HG02970 (cell line): ENCODE measurements around the gene L3MBTL4.

Experiments used
- ATAC-seq: cut with Tn5 transposase; IDR thresholded peaks from one replicate; pipeline ENCODE4 v1.9.1; 2021; ENCODE audit warnings: mild to moderate bottlenecking, moderate library complexity, moderate number of reproducible peaks; ENCODE audit not compliant: unreplicated experiment, low FRiP score

The L3MBTL4 gene

DNA sequence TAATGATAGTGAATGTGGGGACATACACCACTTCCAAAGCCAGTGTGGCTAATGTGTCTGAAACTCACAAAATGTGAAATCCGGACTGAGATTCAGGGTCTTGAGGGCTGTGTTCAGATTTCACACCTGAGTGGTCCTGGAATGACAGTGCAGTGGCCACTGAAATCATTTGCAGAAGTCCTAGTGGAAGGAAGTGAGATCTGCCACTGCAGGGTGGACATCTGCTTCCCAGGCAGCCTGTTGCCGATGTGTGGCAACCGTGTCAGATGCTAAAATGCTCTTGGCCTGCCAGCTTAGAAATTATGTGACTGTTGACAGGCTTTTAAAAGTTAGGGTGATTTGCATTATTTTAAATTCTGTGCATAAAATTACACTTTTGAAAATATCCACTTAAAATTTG, 441.6 kb downstream of the L3MBTL4 start:
- no peak for ATAC-seq

DNA sequence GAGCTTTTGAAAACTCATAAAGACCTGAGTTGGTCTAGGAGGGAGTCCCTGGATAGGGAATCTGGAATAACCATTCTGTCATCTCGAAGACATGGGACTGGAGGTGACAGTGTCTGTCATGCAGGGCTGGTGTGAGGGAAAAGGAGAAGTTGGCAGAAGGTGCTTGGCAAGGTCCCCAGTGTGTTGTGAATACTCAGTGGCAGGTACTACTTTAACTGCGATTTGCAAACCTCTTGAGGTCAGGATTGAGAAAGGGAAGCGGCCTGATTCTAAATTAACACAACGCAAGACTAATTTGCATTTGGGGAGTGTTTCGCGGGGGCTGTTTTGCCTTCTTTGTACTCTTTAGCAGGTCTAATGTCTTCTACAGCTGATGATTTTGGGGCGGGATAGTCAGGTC, 442.4 kb downstream of the L3MBTL4 start:
- ATAC-seq: no peak

DNA sequence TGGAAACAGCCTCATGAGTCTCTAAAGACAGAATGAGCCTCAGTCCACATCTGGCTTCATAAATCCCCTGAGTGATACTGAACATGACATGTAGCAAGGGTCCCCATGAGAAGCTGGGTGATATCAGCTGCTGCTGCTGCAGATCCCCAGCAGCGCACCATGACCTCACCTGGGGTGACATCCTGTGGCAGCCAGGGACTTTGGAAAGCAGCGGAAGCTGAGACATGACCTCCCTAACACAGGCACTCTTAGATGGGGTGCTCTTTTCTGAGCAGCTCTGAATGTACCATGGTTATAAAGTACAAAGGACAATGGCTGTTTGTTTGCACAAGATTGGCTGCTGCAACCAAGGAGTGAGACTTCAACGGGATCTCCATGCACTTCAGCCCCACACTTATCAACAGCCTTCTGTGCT, 444.7 kb downstream of the L3MBTL4 start:
- ATAC-seq: no peak

DNA sequence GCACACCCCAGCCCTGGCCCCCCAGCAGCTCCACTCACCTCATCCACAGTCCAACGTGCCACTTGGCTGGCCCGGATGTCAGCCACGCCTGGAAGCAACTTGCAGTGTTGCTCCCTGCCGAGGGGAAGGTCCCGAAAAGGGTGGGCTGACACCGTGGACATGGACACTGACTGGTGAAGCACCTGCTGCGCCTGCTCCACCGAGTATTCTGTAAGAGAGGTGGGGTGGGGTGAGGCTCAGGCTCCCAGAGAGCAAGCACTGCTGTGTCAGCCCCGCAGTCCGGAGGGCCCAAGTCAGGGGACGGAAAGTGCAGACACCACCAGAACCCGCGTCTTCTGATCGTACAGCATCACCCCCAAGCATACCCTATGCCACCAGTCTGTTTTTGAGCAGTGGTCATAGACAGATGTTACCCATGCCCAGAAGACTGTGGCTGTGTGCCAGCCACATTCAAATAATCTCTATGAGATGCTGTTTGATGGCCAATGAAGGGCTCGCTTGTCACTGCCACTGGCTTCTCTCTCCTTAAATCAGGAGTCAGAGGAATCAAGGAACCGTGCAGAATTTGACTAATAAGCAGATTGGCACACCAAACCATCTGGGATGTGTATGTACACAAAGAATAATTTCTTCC, 445.2 kb downstream of the L3MBTL4 start:
- ATAC-seq: no peak

GRCh38 chr18:5967666-5968065, 447.0 kb downstream of the L3MBTL4 start:
- no peak for ATAC-seq

DNA sequence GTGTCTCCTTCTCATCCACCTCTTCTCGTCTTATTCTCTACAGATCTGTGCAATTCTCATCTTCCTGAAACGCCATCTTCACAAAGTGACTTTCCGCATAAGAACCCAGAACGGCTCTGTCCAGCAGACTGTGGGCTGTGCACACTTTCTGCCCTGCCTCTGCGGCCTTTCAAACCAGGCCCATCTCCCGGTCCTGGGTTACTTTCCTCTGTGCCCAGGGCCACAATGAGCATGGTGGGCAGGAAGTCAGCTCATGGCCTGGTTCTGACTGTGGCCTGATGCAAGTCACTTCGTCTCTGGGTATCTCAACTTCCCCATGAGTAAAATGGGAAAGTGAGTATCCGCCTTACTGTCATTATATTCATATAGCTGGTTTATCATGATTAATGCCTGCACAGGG, 447.7 kb downstream of the L3MBTL4 start:
- ATAC-seq: no peak

GRCh38 chr18:5966514-5966913, 448.2 kb downstream of the L3MBTL4 start:
- ATAC-seq: no peak

- ATAC-seq: no peak
Observed at GRCh38 chr18:5964996-5965395, 449.7 kb downstream of the L3MBTL4 start.

- ATAC-seq: no peak
Observed at GRCh38 chr18:5964596-5964995, 450.1 kb downstream of the L3MBTL4 start.

GRCh38 chr18:5964108-5964507, 450.6 kb downstream of the L3MBTL4 start:
- no peak for ATAC-seq

- ATAC-seq: no peak
Observed at GRCh38 chr18:5963267-5963666, 451.4 kb downstream of the L3MBTL4 start.

- no peak for ATAC-seq
Observed at GRCh38 chr18:5962362-5962761, 452.3 kb downstream of the L3MBTL4 start.

- no peak for ATAC-seq
Observed at GRCh38 chr18:5961828-5962150, 452.9 kb downstream of the L3MBTL4 start.

- ATAC-seq: no peak
Observed at GRCh38 chr18:5961097-5961827, 453.4 kb downstream of the L3MBTL4 start.

DNA sequence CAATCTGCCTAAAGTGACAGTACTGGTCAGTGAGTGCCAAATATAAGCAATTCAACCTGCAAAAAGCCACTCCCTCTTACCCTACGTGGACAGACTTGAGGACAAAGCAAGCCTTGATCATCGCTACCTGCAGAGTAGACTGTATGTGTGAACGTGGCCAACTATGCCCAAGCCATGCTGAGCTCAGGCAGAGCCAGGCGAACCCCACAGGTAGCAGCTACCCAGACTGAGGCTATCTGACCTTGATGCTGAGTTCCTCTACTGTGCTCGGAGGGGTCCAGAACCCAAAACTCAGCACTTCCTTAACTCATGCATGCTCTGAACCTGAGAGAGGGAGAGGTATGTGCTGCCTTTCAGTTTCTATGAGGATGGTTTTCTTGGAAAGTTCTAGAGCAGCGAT, 455.9 kb downstream of the L3MBTL4 start:
- no peak for ATAC-seq

DNA sequence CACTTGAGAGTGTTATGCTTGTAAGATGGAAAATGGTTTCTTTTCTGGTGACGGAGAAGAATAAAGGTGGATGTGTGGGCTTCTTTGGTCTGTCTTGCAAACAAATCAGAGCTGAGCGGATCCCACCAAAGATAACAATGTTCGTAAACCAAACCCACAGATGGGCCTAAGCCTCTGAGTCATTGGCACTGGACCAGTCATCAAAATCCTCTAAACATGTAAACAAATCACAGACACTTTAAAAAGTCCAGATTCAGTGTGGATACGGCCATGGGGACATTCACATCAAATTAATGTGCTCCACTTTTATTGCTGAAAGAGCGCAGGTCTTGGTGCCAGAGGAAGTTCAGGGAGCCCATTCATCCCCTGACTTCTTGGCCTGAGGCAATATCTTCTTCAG, 458.9 kb downstream of the L3MBTL4 start:
- no peak for ATAC-seq

DNA sequence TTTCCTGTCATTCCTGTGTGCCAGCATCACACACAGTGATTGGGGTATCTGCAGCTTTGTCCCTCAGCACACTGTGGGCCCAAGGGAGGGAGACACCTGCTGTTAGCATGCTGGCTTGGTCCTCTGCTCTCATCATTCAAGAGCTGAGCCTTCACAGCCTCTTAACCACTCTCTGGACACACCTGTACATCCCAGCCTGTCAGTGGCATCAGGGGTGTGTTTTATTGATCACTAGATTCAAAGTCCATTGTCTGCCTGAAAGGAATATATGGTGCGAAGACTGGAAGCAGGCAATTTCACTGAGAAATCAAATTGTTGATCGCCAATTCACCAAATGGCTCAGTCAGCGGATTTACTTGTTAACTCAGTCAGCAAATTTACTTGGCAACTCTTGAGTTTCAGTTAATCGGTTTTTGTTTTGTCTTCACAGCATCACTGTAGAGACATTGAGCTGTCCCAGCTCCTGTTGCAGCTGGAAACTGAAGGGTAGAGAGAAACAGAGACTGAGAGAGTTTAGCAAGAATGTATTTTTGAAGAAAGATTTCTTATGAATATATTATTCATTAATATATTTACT, 463.1 kb downstream of the L3MBTL4 start:
- ATAC-seq: no peak

DNA sequence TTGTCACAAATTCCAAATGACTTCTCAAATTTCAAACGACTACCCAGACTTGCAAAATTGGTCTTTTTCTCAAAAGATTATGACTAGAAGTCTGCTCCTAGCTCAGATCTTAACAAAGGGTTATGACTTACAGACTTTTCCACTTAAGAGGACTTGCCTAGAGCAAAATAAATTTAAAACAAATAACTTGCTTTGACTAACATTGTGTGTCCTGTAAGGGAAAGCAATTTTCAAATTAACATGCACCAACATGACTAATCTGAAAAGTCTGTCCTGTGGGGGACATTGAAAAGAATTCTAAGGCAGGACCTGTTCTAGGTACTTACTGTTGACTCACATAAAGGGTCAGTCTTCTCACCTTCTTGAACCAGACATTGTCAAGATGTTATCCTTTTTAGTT, 465.9 kb downstream of the L3MBTL4 start:
- ATAC-seq: no peak

DNA sequence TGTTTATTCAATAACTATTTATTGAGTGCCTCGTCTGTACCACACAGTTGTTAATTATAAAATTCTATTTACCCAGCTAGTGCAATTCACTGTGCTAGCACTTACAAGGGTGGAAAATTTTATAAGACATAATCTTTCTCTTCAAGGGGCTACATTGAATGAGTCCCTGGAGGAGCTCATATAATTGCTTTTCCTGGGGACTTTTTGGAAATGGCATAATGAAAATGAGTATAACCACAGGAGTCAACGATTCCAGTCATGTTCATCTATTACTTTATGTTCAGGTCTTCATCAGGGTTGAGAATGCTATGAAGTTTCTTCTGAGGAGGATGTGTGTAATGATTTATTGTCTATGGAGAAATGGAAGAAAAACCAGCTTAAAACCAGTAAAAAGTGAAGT, 466.5 kb downstream of the L3MBTL4 start:
- ATAC-seq: no peak

DNA sequence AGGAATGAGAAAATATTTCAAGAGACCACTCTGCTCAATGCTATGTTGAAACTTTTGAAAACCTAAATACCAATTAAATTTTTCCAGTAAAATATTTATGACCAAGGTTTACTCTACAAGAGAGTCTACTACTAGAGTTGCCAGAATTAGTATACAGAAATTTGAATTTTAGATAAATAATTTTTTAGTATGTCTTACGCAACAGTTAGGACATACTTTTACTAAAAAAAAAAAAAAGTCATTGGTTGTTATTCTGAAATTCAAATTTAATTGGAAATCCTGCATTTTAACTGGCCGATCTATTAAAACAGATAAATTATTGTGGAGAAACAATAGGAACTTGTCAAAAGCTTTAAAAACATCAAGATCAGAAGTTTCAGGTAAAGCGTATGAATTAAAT, 470.3 kb downstream of the L3MBTL4 start:
- no peak for ATAC-seq

DNA sequence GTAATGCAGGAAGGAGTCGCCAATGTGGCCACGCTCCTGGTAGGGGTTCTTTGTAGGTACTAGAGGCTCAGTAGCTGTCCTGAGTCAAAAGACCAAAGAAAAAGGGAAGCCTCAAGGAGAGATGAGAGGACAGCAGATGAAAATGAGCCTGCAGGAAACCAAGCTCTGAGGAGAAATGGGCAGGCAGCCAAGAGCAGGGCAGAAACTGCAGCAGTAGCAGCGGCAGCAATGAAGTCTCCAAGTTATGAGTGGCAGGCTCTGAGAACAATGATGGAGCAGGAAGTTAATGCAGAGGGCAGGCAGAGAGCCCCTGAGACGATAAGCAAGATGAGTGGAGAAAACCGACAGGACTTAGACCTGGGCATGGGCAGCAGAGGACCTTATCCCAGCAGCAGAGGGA, 471.2 kb downstream of the L3MBTL4 start:
- no peak for ATAC-seq

DNA sequence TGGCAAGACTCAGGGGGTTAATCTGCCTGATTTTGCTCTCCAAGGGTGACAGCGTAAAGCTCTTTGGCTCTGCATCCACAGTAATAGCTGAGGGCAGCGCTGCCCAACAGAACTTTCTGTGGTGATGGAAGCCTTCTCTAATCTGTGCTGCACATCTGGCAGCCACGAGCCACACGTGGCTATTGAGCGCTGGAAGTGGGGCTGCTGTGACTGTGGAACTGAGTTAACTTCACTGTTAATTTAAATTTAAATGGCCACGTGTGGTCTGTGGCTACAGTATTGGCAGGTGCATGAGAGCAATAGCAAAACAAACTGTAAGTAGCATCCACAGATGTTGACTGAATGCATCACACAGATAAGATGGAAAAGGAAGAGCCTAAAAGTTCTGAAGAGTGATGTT, 472.1 kb downstream of the L3MBTL4 start:
- no peak for ATAC-seq
